ENCODE measurements around the gene MED29. TPM values are rescaled to one million over a fixed set of nuclear protein-coding genes. Genes with fewer than 3 reads are reported as not detected.

The MED29 gene
- total RNA-seq, 1 experiment from 2014 or later = 17.0 TPM

- H3K4me2 ChIP-seq (ENCODE audit: low read length) = no peak overlapping the region
- no peaks in the 10 kb centered on the region for H3K9me3 ChIP-seq (ENCODE audit: low read length)
- H4K20me1 ChIP-seq (ENCODE audit: low read length) = no peaks in the 10 kb centered on the region
- ATAC-seq = no peak
- no peaks in the 10 kb centered on the region for H3K9me2 ChIP-seq (replicated peaks; ENCODE audit: low read length)
- no peak for TF ChIP-seq CTCF (conservative IDR thresholded peaks at IDR 0.05; ENCODE audit: low read depth, low read length)
- no peak for TF ChIP-seq EZH2phosphoT487 (IDR thresholded peaks at IDR 0.05; ENCODE audit: borderline replicate concordance, low read length)
- no peak for TF ChIP-seq EZH2 (IDR thresholded peaks at IDR 0.05; ENCODE audit: low read length, unreplicated experiment)
- H3K79me2 ChIP-seq (ENCODE audit: low read length) = no peaks in the 10 kb centered on the region
- no peak overlapping the region for H2AFZ ChIP-seq (ENCODE audit: low read length)
- H3F3A ChIP-seq (ENCODE audit: low read length, unreplicated experiment) = no peaks in the 10 kb centered on the region
- no peaks in the 10 kb centered on the region for H3K27me3 ChIP-seq (ENCODE audit: low read length)
- no peak overlapping the region for H3K27ac ChIP-seq (ENCODE audit: low read length)
- no peak for DNase-seq
- 0 out of 2 replicates have a peak, but pooled peaks cover 4% of the 10 kb centered on the region for H3K4me1 ChIP-seq (ENCODE audit: insufficient read depth, low read length)
- no peaks in the 10 kb centered on the region for H3K36me3 ChIP-seq (ENCODE audit: low read depth, low read length)
- no peak overlapping the region for H3K4me3 ChIP-seq (ENCODE audit: low read length)
- intact Hi-C loops (cut with micrococcal nuclease) = no loop called here
- no peak overlapping the region for H3K9ac ChIP-seq (ENCODE audit: low read length)
- no TSS peak for BruUV-seq (replicated peaks)
- CTCF ChIA-PET = no interaction called here
- POLR2A ChIA-PET (ENCODE audit: unreplicated experiment) = no interaction called here
Observed at GRCh38 chr19:39417463-39418181, 26.4 kb downstream of the MED29 start.

- no peak for TF ChIP-seq EZH2 (IDR thresholded peaks at IDR 0.05; ENCODE audit: low read length, unreplicated experiment)
- no peak for TF ChIP-seq EZH2phosphoT487 (IDR thresholded peaks at IDR 0.05; ENCODE audit: borderline replicate concordance, low read length)
- TF ChIP-seq CTCF (conservative IDR thresholded peaks at IDR 0.05; ENCODE audit: low read depth, low read length) = no peak
- H3F3A ChIP-seq (ENCODE audit: low read length, unreplicated experiment) = no peaks in the 10 kb centered on the region
- H3K9me3 ChIP-seq (ENCODE audit: low read length) = no peaks in the 10 kb centered on the region
- intact Hi-C loops (cut with micrococcal nuclease) = no loop called here
- DNase-seq = no peak
- H3K9ac ChIP-seq (ENCODE audit: low read length) = no peak overlapping the region
- H2AFZ ChIP-seq (ENCODE audit: low read length) = no peak overlapping the region
- H3K27ac ChIP-seq (ENCODE audit: low read length) = no peak overlapping the region
- H3K4me1 ChIP-seq (ENCODE audit: insufficient read depth, low read length) = 0 out of 2 replicates have a peak, but pooled peaks cover 1% of the 10 kb centered on the region
- no peaks in the 10 kb centered on the region for H3K27me3 ChIP-seq (ENCODE audit: low read length)
- POLR2A ChIA-PET (ENCODE audit: unreplicated experiment) = no interaction called here
- no TSS peak for BruUV-seq (replicated peaks)
- no peaks in the 10 kb centered on the region for H3K79me2 ChIP-seq (ENCODE audit: low read length)
- CTCF ChIA-PET = no interaction called here
- ATAC-seq = no peak
- H3K9me2 ChIP-seq (replicated peaks; ENCODE audit: low read length) = no peaks in the 10 kb centered on the region
- H4K20me1 ChIP-seq (ENCODE audit: low read length) = no peaks in the 10 kb centered on the region
- no peak overlapping the region for H3K4me3 ChIP-seq (ENCODE audit: low read length)
- H3K36me3 ChIP-seq (ENCODE audit: low read depth, low read length) = no peaks in the 10 kb centered on the region
- H3K4me2 ChIP-seq (ENCODE audit: low read length) = no peak overlapping the region
Observed at GRCh38 chr19:39419003-39419402, 27.8 kb downstream of the MED29 start.

DNA sequence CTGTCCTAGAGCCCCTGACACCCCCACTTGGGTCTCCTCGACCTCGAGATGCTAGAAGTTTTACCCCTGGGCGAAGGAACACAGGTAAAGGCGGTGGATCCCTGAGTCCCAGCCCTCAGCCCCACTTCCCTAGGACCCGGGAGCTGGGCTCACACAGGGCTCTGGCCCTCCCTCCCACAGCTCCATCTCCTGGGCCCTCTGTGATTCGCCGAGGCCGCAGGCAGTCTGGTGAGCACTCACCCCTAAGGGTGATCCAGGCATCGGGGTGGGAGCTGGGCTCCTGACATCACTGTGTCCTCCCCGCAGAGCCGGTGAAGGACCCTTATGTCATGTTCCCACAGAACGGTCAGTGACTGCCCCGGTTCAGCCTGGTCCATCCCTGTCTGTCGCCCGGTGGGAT, 29.6 kb downstream of the MED29 start:
- H3F3A ChIP-seq (ENCODE audit: low read length, unreplicated experiment) = no peaks in the 10 kb centered on the region
- H3K27ac ChIP-seq (ENCODE audit: low read length) = no peak overlapping the region
- H3K9me2 ChIP-seq (replicated peaks; ENCODE audit: low read length) = no peaks in the 10 kb centered on the region
- H3K4me2 ChIP-seq (ENCODE audit: low read length) = no peak overlapping the region
- no peak overlapping the region for H3K9ac ChIP-seq (ENCODE audit: low read length)
- ChIA-PET CTCF (no interaction called here), POLR2A (ENCODE audit: unreplicated experiment) (no interaction called here)
- no peak overlapping the region for H2AFZ ChIP-seq (ENCODE audit: low read length)
- no peaks in the 10 kb centered on the region for H3K4me1 ChIP-seq (ENCODE audit: insufficient read depth, low read length)
- H3K27me3 ChIP-seq (ENCODE audit: low read length) = no peaks in the 10 kb centered on the region
- no peaks in the 10 kb centered on the region for H3K9me3 ChIP-seq (ENCODE audit: low read length)
- BruUV-seq (replicated peaks) = no TSS peak
- no peak for TF ChIP-seq EZH2phosphoT487 (IDR thresholded peaks at IDR 0.05; ENCODE audit: borderline replicate concordance, low read length)
- TF ChIP-seq CTCF (conservative IDR thresholded peaks at IDR 0.05; ENCODE audit: low read depth, low read length) = no peak
- no peak for TF ChIP-seq EZH2 (IDR thresholded peaks at IDR 0.05; ENCODE audit: low read length, unreplicated experiment)
- no peak for ATAC-seq
- intact Hi-C loops (cut with micrococcal nuclease) = no loop called here
- H3K4me3 ChIP-seq (ENCODE audit: low read length) = no peak overlapping the region
- no peaks in the 10 kb centered on the region for H4K20me1 ChIP-seq (ENCODE audit: low read length)
- DNase-seq = no peak
- no peaks in the 10 kb centered on the region for H3K79me2 ChIP-seq (ENCODE audit: low read length)
- H3K36me3 ChIP-seq (ENCODE audit: low read depth, low read length) = no peaks in the 10 kb centered on the region

All from PC-3 (cell line).